Small intestine (tissue), 7 donors: Measurements from ENCODE around the gene MFNG. TPM values are rescaled to one million over a fixed set of nuclear protein-coding genes. Genes with fewer than 3 reads are reported as not detected.

ENCODE experiments used
- DNase-seq, 2 donors: peaks; one replicate each; pipeline versions ENCODE4 v3.0.0 to v3.0.0-alpha.2; 2013
- FAIRE-seq: peaks from 2 replicates; lab custom pipeline; 2012; peaks lifted over from hg19 to GRCh38; lab: Jason Lieb, UNC
- H3K27ac ChIP-seq, 3 donors: one replicate each; pipeline ENCODE4 v1.5.1; 2013; ENCODE audit warnings: low read length in 2 of 3, mild to moderate bottlenecking in 2 of 3, control low read depth in 1 of 3, inconsistent platforms in 1 of 3, low read depth in 1 of 3, moderate library complexity in 1 of 3
- H3K27me3 ChIP-seq, 3 donors: one replicate each; pipeline ENCODE4 v1.6.1; 2013; ENCODE audit warnings: low read length in 3 of 3, inconsistent platforms in 1 of 3; ENCODE audit not compliant: control insufficient read depth in 3 of 3, insufficient read depth in 3 of 3
- H3K36me3 ChIP-seq, 3 donors: one replicate each; pipeline ENCODE4 v1.6.1; 2013; ENCODE audit warnings: low read length in 3 of 3, inconsistent platforms in 1 of 3, low read depth in 1 of 3, mild to moderate bottlenecking in 1 of 3, moderate library complexity in 1 of 3; ENCODE audit not compliant: control insufficient read depth in 3 of 3, insufficient read depth in 2 of 3
- H3K4me1 ChIP-seq, 3 donors: one replicate each; pipeline ENCODE4 v1.6.1; 2013; ENCODE audit warnings: low read length in 2 of 3, inconsistent platforms in 1 of 3, low read depth in 1 of 3, mild to moderate bottlenecking in 1 of 3, moderate library complexity in 1 of 3; ENCODE audit not compliant: control insufficient read depth in 3 of 3, insufficient read depth in 2 of 3
- H3K4me3 ChIP-seq, 3 donors: one replicate each; pipeline ENCODE4 v1.5.1; 2013; ENCODE audit warnings: low read length in 3 of 3, control low read depth in 1 of 3, inconsistent platforms in 1 of 3, low read depth in 1 of 3, mild to moderate bottlenecking in 1 of 3, moderate library complexity in 1 of 3
- H3K9me3 ChIP-seq, 2 donors: one replicate each; pipeline ENCODE4 v1.6.1; 2013; ENCODE audit warnings: low read depth in 1 of 2, low read length in 1 of 2; ENCODE audit not compliant: control insufficient read depth in 2 of 2, insufficient read depth in 1 of 2
- WGBS, 3 donors: extraction: QIAGEN DNeasy Blood & Tissue Kit; methylation state at CpG; one replicate each; pipeline ENCODE4 v1.1.7; 2013; 5-methylcytosine and 5-hydroxymethylcytosine counted together
- polyA plus RNA-seq, 4 donors: library from polyadenylated mRNA; stranded (reverse) in 3 of 4; unstranded in 1 of 4; fragments of 200-250 nt in 3 of 4; fragments of 120-200 nt in 1 of 4; gene quantifications; one replicate each; pipeline versions ENCODE4 v1.2.1 to v1.2.3, GENCODE V29; 2013
- donor health status: healthy with polysubstance abuse.
- donor health status: control.
- donor health status: control.
- donor health status: Bipolar disorder and iron deficiency.
- donor health status: healthy.

Gene MFNG
- polyA plus RNA-seq, 4 donors: 7.3 to 21.3 (median 19.9) TPM

- DNase-seq: peak; percentile 96 to 99
- Histone ChIP-seq H3K9me3 (no peaks in the 10 kb centered on the region), H3K27me3 (no peaks in the 10 kb centered on the region), H3K27ac (peak overlapping the region; percentile 95 to 97 (median 95)), H3K36me3 (peaks cover 0 to 96% (median 7%) of the 10 kb centered on the region in 3 donors), H3K4me3 (no peak overlapping the region), H3K4me1 (peaks cover 0 to 67% (median 3%) of the 10 kb centered on the region in 3 donors)
- no peak for FAIRE-seq
- 16 to 56% (median 23%) methylated on average over 15 to 16 of the region's 16 CpGs for WGBS, 3 donors
These were observed 16.4 kb upstream of the MFNG start for GRCh38 chr22:37502342-37503182.

- H3K4me3 ChIP-seq: peak overlapping the region in 1 of 3 donors; percentile 18
- peaks cover 0 to 95% (median 4%) of the 10 kb centered on the region in 3 donors for H3K36me3 ChIP-seq
- H3K4me1 ChIP-seq: peaks cover 0 to 67% (median 3%) of the 10 kb centered on the region in 3 donors
- peak overlapping the region; percentile 95 to 96 (median 95) for H3K27ac ChIP-seq
- DNase-seq (peak; percentile 99), FAIRE-seq (peak; percentile 19)
- H3K27me3 ChIP-seq: no peaks in the 10 kb centered on the region
- no peaks in the 10 kb centered on the region for H3K9me3 ChIP-seq
- 6 to 37% (median 20%) methylated on average over 14 of the region's 14 CpGs for WGBS, 3 donors
These were observed 15.6 kb upstream of the MFNG start for GRCh38 chr22:37501610-37502341.

- 35 to 49% (median 43%) methylated on average over 24 of the region's 24 CpGs for WGBS, 3 donors
- no peak for FAIRE-seq
- Histone ChIP-seq H3K4me1 (peaks cover 0 to 67% (median 3%) of the 10 kb centered on the region in 3 donors), H3K9me3 (no peaks in the 10 kb centered on the region), H3K27ac (peak overlapping the region; percentile 80 to 95 (median 90)), H3K27me3 (no peaks in the 10 kb centered on the region), H3K4me3 (peak overlapping the region in 1 of 3 donors; percentile 18), H3K36me3 (peaks cover 0 to 95% (median 3%) of the 10 kb centered on the region in 3 donors)
- DNase-seq: peak; percentile 55 to 58
These were observed 14.8 kb upstream of the MFNG start for GRCh38 chr22:37500745-37501609.

- peaks cover 0 to 67% (median 3%) of the 10 kb centered on the region in 3 donors for H3K4me1 ChIP-seq
- DNase-seq: no peak
- H3K27me3 ChIP-seq: no peaks in the 10 kb centered on the region
- H3K36me3 ChIP-seq: peaks cover 0 to 94% (median 0%) of the 10 kb centered on the region in 3 donors
- 73 to 81% (median 74%) methylated on average over 12 to 13 of the region's 13 CpGs for WGBS, 3 donors
- H3K4me3 ChIP-seq: no peak overlapping the region
- no peak for FAIRE-seq
- no peaks in the 10 kb centered on the region for H3K9me3 ChIP-seq
- peak overlapping the region in 2 of 3 donors; percentile 9 for H3K27ac ChIP-seq
These were observed 13.8 kb upstream of the MFNG start for GRCh38 chr22:37499789-37500540.

- WGBS, 3 donors: 53 to 66% (median 58%) methylated on average over 12 of the region's 12 CpGs
- no peak overlapping the region for H3K4me3 ChIP-seq
- peaks cover 0 to 92% (median 0%) of the 10 kb centered on the region in 3 donors for H3K36me3 ChIP-seq
- FAIRE-seq: no peak
- H3K9me3 ChIP-seq: no peaks in the 10 kb centered on the region
- DNase-seq: no peak
- no peak overlapping the region for H3K27ac ChIP-seq
- H3K27me3 ChIP-seq: no peaks in the 10 kb centered on the region
- peaks cover 0 to 59% (median 3%) of the 10 kb centered on the region in 3 donors for H3K4me1 ChIP-seq
These were observed 13.0 kb upstream of the MFNG start for GRCh38 chr22:37499027-37499707.

DNA sequence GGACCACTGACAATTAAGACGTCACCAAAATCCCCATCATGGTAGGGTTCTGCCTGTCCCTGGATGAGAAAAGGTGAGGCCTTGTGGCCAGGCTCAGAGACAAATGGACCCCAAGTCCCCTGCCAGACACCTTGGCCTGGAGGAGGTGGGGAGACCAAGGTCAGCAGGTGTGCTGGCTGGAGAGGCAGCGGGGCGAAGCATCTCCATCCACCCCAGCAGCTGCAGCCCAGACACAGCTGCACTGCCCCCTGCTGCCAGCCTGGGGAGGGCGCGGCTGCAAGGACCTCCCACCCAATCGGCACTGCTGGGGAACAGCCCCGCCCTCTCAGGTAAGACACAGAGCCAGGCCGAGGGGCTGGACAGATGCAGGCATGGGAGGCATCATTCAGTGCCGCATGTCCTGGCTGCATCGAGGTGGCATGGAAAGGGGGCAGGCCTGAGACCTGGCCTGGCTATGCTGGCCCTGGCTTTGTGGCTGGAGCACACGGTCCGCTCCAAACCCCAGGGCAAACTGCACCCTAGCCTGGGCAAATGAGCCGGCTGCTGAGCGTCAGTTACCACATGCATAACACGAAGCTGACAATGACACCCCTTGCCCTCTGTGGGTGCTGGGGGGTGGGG, 12.2 kb upstream of the MFNG start:
- Histone ChIP-seq H3K27me3 (no peaks in the 10 kb centered on the region), H3K27ac (no peak overlapping the region), H3K4me3 (no peak overlapping the region), H3K9me3 (no peaks in the 10 kb centered on the region), H3K36me3 (peaks cover 0 to 92% (median 0%) of the 10 kb centered on the region in 3 donors), H3K4me1 (peaks cover 0 to 53% (median 1%) of the 10 kb centered on the region in 3 donors)
- 17 to 45% (median 28%) methylated on average over 14 to 15 of the region's 15 CpGs for WGBS, 3 donors
- DNase-seq: peak; percentile 60 to 83
- FAIRE-seq: no peak
